Liver (tissue), 3 donors: Measurements from ENCODE around the gene TMPRSS13.
"Not testable (repeated sequence)": the region's sequence is repeated elsewhere in the genome, so short reads cannot be mapped to it uniquely, and the experiment has no call there.

ENCODE experiments used
- GABPA ChIP-seq, 2 donors: IDR thresholded peaks in 1 of 2; conservative IDR thresholded peaks in 1 of 2; 2 replicates each; pipeline ENCODE4 v1.6.1; 2016; ENCODE audit warnings: antibody characterized with exemption in 2 of 2, mild to moderate bottlenecking in 1 of 2, moderate library complexity in 1 of 2
- JUND ChIP-seq, 2 donors: IDR thresholded peaks; 2 replicates each; pipeline ENCODE4 v1.6.1; 2016; ENCODE audit warnings: antibody characterized with exemption in 2 of 2
- SP1 ChIP-seq: IDR thresholded peaks from 2 replicates; pipeline ENCODE4 v1.6.1; 2018; ENCODE audit warnings: antibody characterized with exemption, mild to moderate bottlenecking
- TAF1 ChIP-seq: conservative IDR thresholded peaks from 2 replicates; pipeline ENCODE4 v1.6.1; 2016; ENCODE audit warnings: antibody characterized with exemption, mild to moderate bottlenecking
- YY1 ChIP-seq: IDR thresholded peaks from 2 replicates; pipeline ENCODE4 v1.6.1; 2016; ENCODE audit warnings: antibody characterized with exemption, mild to moderate bottlenecking
- TF ChIP-seq, protein P1 (sequence below): fragments of 150-350 bp; IDR thresholded peaks from 2 replicates; pipeline ENCODE4 v1.5.1; 2017; ENCODE audit warnings: improper control_type of control experiment, low read depth, low read length; ENCODE audit not compliant: missing input control
- TF ChIP-seq, protein P2 (sequence below): IDR thresholded peaks from 2 replicates; pipeline ENCODE4 v1.6.1; 2016; ENCODE audit warnings: antibody characterized with exemption, mild to moderate bottlenecking
- TF ChIP-seq, protein P3 (sequence below): IDR thresholded peaks from 2 replicates; pipeline ENCODE4 v1.6.1; 2016; ENCODE audit warnings: antibody characterized with exemption
- TF ChIP-seq, protein P4 (sequence below): IDR thresholded peaks from 2 replicates; pipeline ENCODE4 v1.6.1; 2016; ENCODE audit warnings: antibody characterized with exemption
- donor health status: healthy.
- donor health status: healthy.

DNA sequence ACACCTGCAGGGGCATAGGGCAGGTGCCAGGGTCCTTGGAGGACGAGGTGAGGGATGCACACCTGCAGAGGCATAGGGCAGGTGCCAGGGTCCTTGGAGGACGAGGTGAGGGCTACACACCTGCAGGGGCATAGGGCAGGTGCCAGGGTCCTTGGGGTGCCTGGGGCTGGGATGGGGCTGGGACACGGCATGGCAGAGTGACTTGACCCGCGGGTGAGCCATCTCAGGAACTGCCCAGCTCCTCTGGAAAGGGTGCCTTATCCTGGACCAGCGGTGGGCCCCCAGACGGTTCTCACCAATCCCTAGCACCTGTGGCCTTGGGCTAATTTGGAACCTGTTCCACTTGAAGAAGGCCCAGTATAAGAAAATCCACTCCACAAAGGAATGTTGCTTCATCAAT lies 3.0 kb downstream of the TMPRSS13 start:
- TF ChIP-seq TAF1; SP1; JUND (IDR thresholded peaks at IDR 0.05); GABPA (IDR thresholded peaks at IDR 0.05 in 1 of 2, conservative IDR thresholded peaks at IDR 0.05 in 1 of 2); YY1: not testable (repeated sequence)
- TF ChIP-seq, protein P1, sequence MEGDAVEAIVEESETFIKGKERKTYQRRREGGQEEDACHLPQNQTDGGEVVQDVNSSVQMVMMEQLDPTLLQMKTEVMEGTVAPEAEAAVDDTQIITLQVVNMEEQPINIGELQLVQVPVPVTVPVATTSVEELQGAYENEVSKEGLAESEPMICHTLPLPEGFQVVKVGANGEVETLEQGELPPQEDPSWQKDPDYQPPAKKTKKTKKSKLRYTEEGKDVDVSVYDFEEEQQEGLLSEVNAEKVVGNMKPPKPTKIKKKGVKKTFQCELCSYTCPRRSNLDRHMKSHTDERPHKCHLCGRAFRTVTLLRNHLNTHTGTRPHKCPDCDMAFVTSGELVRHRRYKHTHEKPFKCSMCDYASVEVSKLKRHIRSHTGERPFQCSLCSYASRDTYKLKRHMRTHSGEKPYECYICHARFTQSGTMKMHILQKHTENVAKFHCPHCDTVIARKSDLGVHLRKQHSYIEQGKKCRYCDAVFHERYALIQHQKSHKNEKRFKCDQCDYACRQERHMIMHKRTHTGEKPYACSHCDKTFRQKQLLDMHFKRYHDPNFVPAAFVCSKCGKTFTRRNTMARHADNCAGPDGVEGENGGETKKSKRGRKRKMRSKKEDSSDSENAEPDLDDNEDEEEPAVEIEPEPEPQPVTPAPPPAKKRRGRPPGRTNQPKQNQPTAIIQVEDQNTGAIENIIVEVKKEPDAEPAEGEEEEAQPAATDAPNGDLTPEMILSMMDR: not testable (repeated sequence)
- TF ChIP-seq, protein P2, sequence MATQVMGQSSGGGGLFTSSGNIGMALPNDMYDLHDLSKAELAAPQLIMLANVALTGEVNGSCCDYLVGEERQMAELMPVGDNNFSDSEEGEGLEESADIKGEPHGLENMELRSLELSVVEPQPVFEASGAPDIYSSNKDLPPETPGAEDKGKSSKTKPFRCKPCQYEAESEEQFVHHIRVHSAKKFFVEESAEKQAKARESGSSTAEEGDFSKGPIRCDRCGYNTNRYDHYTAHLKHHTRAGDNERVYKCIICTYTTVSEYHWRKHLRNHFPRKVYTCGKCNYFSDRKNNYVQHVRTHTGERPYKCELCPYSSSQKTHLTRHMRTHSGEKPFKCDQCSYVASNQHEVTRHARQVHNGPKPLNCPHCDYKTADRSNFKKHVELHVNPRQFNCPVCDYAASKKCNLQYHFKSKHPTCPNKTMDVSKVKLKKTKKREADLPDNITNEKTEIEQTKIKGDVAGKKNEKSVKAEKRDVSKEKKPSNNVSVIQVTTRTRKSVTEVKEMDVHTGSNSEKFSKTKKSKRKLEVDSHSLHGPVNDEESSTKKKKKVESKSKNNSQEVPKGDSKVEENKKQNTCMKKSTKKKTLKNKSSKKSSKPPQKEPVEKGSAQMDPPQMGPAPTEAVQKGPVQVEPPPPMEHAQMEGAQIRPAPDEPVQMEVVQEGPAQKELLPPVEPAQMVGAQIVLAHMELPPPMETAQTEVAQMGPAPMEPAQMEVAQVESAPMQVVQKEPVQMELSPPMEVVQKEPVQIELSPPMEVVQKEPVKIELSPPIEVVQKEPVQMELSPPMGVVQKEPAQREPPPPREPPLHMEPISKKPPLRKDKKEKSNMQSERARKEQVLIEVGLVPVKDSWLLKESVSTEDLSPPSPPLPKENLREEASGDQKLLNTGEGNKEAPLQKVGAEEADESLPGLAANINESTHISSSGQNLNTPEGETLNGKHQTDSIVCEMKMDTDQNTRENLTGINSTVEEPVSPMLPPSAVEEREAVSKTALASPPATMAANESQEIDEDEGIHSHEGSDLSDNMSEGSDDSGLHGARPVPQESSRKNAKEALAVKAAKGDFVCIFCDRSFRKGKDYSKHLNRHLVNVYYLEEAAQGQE: not testable (repeated sequence)
- TF ChIP-seq, protein P3, sequence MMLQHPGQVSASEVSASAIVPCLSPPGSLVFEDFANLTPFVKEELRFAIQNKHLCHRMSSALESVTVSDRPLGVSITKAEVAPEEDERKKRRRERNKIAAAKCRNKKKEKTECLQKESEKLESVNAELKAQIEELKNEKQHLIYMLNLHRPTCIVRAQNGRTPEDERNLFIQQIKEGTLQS: not testable (repeated sequence)
- TF ChIP-seq, protein P4, sequence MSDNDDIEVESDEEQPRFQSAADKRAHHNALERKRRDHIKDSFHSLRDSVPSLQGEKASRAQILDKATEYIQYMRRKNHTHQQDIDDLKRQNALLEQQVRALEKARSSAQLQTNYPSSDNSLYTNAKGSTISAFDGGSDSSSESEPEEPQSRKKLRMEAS: not testable (repeated sequence)
